HCT116 (cell line): ENCODE measurements around the gene TRDN.

Source experiments
- ATF3 ChIP-seq: IDR thresholded peaks from 2 replicates; pipeline ENCODE4 v1.6.1; 2012
- CTCF ChIP-seq, 3 experiments: fragments of 200-600 bp in 1 of 3; sonication (generic) in 1 of 3; IDR thresholded peaks in 2 of 3; conservative IDR thresholded peaks in 1 of 3; 2 replicates each; pipeline ENCODE4 v1.5.1; 2012 to 2017; ENCODE audit warnings: low read depth in 2 of 3, low read length in 2 of 3, antibody characterized with exemption in 1 of 3, borderline replicate concordance in 1 of 3, control low read depth in 1 of 3, mild to moderate bottlenecking in 1 of 3, mixed read lengths in 1 of 3, mixed run types in 1 of 3, moderate library complexity in 1 of 3; ENCODE audit not compliant: insufficient read depth in 1 of 3
- ELF1 ChIP-seq: IDR thresholded peaks from 2 replicates; pipeline ENCODE4 v1.6.1; 2012; ENCODE audit warnings: low read depth, borderline replicate concordance
- EZH2 ChIP-seq: fragments of 200-600 bp; sonication (generic); IDR thresholded peaks from 2 replicates; pipeline ENCODE4 v1.6.1; 2017; ENCODE audit warnings: antibody characterized with exemption, mixed run types
- POLR2A ChIP-seq: IDR thresholded peaks from 2 replicates; pipeline ENCODE4 v1.7.0; 2011; ENCODE audit warnings: borderline replicate concordance; ENCODE audit not compliant: insufficient read depth, insufficient read length; ENCODE audit errors: extremely low read depth
- POLR2AphosphoS5 ChIP-seq: IDR thresholded peaks from 2 replicates; pipeline ENCODE4 v1.6.1; 2011; ENCODE audit warnings: mild to moderate bottlenecking, low read depth, low read length, moderate library complexity
- REST ChIP-seq: IDR thresholded peaks from 2 replicates; pipeline ENCODE4 v1.6.1; 2012; ENCODE audit warnings: low read depth
- TCF7L2 ChIP-seq: IDR thresholded peaks from 2 replicates; pipeline ENCODE4 v1.7.0; 2011; ENCODE audit warnings: borderline replicate concordance, inconsistent platforms; ENCODE audit not compliant: insufficient read depth, insufficient read length; ENCODE audit errors: extremely low read depth
- YY1 ChIP-seq: IDR thresholded peaks from 2 replicates; pipeline ENCODE4 v1.6.1; 2011; ENCODE audit warnings: low read length, low read depth, moderate library complexity, mild to moderate bottlenecking; ENCODE audit not compliant: insufficient replicate concordance; ENCODE audit errors: extremely low read depth

- TF ChIP-seq CTCF (IDR thresholded peaks at IDR 0.05 in 2 of 3, conservative IDR thresholded peaks at IDR 0.05 in 1 of 3; ENCODE audit: borderline replicate concordance in 1 of 3, insufficient read depth in 1 of 3, low read depth in 2 of 3, low read length in 2 of 3): no peak
- TF ChIP-seq POLR2A: no peak
- TF ChIP-seq ATF3: no peak
- TF ChIP-seq REST: no peak
- no peak for TF ChIP-seq TCF7L2
- no peak for TF ChIP-seq YY1
- no peak for TF ChIP-seq ELF1
- no peak for TF ChIP-seq POLR2AphosphoS5
- no peak for TF ChIP-seq EZH2
Observed at GRCh38 chr6:123210645-123211044, 426.1 kb downstream of the TRDN start.
